Fibroblast of lung (primary cell): ENCODE measurements around the gene PRX. TPM values are rescaled to one million over a fixed set of nuclear protein-coding genes. Genes with fewer than 3 reads are reported as not detected.

Source experiments
- DNase-seq, 2 donors: peaks; one replicate each; pipeline versions ENCODE4 v3.0.0 to v3.0.0-alpha.2; 2010; ENCODE audit warnings: low read depth in 2 of 2
- H2AFZ ChIP-seq: 2 replicates; pipeline ENCODE4 v1.5.1; 2012; ENCODE audit warnings: low read length, control low read depth, inconsistent platforms
- H3K27ac ChIP-seq: 2 replicates; pipeline ENCODE4 v1.5.1; 2011; ENCODE audit warnings: low read length, control low read depth; ENCODE audit not compliant: insufficient read depth
- H3K27me3 ChIP-seq: 2 replicates; pipeline ENCODE4 v1.5.1; 2011; ENCODE audit warnings: mild to moderate bottlenecking, low read length; ENCODE audit not compliant: control insufficient read depth, insufficient read depth
- H3K36me3 ChIP-seq: 2 replicates; pipeline ENCODE4 v1.5.1; 2011; ENCODE audit warnings: low read length; ENCODE audit not compliant: control insufficient read depth, insufficient read depth
- H3K4me1 ChIP-seq: 2 replicates; pipeline ENCODE4 v1.5.1; 2011; ENCODE audit warnings: low read length; ENCODE audit not compliant: control insufficient read depth, insufficient read depth; ENCODE audit errors: extremely low read depth
- H3K4me2 ChIP-seq: 2 replicates; pipeline ENCODE4 v1.5.1; 2011; ENCODE audit warnings: low read length, control low read depth; ENCODE audit not compliant: insufficient read depth; ENCODE audit errors: extremely low read depth
- H3K4me3 ChIP-seq, 4 experiments: fragments of 200-600 bp in 1 of 4; sonication (generic) in 1 of 4; replicated peaks in 1 of 4; 2 replicates each; pipeline ENCODE4 v1.5.1; 2011 to 2016; ENCODE audit warnings: low read length in 4 of 4, low read depth in 3 of 4, mild to moderate bottlenecking in 3 of 4, control low read depth in 2 of 4, inconsistent platforms in 1 of 4, mixed read lengths in 1 of 4; ENCODE audit not compliant: insufficient read depth in 1 of 4; ENCODE audit errors: control extremely low read depth in 1 of 4
- H3K79me2 ChIP-seq: 2 replicates; pipeline ENCODE4 v1.5.1; 2012; ENCODE audit warnings: mild to moderate bottlenecking, low read length, inconsistent platforms; ENCODE audit not compliant: control insufficient read depth, insufficient read depth
- H3K9ac ChIP-seq: 2 replicates; pipeline ENCODE4 v1.5.1; 2011; ENCODE audit warnings: mild to moderate bottlenecking, low read length, control low read depth; ENCODE audit not compliant: insufficient read depth
- H3K9me3 ChIP-seq: 2 replicates; pipeline ENCODE4 v1.5.1; 2012; ENCODE audit warnings: low read depth, low read length; ENCODE audit not compliant: control insufficient read depth, insufficient read depth
- H4K20me1 ChIP-seq: 2 replicates; pipeline ENCODE4 v1.5.1; 2011; ENCODE audit warnings: low read length; ENCODE audit not compliant: control insufficient read depth, insufficient read depth; ENCODE audit errors: extremely low read depth
- EZH2 ChIP-seq: IDR thresholded peaks from 2 replicates; pipeline ENCODE4 v1.5.1; 2012; ENCODE audit warnings: low read length, control low read depth, mild to moderate bottlenecking; ENCODE audit errors: missing control alignments
- polyA plus RNA-seq, 2 donors: library from polyadenylated mRNA; depleted of rRNA in 1 of 2; stranded (reverse) in 1 of 2; unstranded in 1 of 2; fragments of >200 nt; gene quantifications; 2 replicates each; pipeline ENCODE4 v1.2.1, GENCODE V29; 2011 to 2012; ENCODE audit warnings: missing spikeins in 1 of 2
- total RNA-seq: library from RNA; depleted of rRNA; stranded (reverse); fragments of >200 nt; gene quantifications from 2 replicates; pipeline ENCODE4 v1.2.1, GENCODE V29; 2014
- TF ChIP-seq, protein P1 (sequence below), 2 donors: IDR thresholded peaks in 1 of 2; conservative IDR thresholded peaks in 1 of 2; 1 replicate in 1 of 2; 2 replicates in 1 of 2; pipeline ENCODE4 v1.5.1; 2011 to 2012; ENCODE audit warnings: low read length in 2 of 2, control low read depth in 1 of 2, inconsistent platforms in 1 of 2, low read depth in 1 of 2, mild to moderate bottlenecking in 1 of 2

The PRX gene
- total and polyA plus RNA-seq, 2 donors (not counting 1 experiment from before 2014, with no cell fraction given), result 0.91 to 3.6 TPM

DNA sequence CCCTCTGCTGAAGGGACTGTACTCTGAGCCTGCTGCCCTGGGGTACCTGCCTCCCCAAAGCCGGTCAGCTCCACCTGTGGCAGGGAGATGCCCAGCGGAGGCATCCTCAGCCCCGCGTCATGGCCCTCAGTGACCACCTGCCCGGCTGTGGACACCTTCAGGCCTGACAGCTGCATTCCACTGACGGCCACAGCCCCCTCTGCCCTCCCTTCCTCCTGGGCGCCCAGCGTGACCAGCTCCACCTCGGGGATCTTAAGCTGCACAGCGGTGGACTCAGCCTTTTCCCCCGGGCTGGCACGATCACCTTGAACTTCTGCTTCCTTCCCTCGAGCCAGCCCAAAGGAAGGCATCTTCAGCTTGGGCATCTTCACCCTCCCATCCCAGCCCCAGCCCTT lies 18.4 kb downstream of the PRX start:
- Histone ChIP-seq H3K79me2 (no peaks in the 10 kb centered on the region), H3K9ac (no peak overlapping the region), H3K4me2 (no peak overlapping the region), H2AFZ (no peak overlapping the region), H3K9me3 (no peaks in the 10 kb centered on the region), H4K20me1 (no peaks in the 10 kb centered on the region), H3K27ac (no peak overlapping the region), H3K36me3 (no peaks in the 10 kb centered on the region), H3K27me3 (no peaks in the 10 kb centered on the region), H3K4me3 (no peak overlapping the region), H3K4me1 (no peaks in the 10 kb centered on the region)
- DNase-seq, result no peak
- TF ChIP-seq EZH2, result no peak
- TF ChIP-seq, protein P1, sequence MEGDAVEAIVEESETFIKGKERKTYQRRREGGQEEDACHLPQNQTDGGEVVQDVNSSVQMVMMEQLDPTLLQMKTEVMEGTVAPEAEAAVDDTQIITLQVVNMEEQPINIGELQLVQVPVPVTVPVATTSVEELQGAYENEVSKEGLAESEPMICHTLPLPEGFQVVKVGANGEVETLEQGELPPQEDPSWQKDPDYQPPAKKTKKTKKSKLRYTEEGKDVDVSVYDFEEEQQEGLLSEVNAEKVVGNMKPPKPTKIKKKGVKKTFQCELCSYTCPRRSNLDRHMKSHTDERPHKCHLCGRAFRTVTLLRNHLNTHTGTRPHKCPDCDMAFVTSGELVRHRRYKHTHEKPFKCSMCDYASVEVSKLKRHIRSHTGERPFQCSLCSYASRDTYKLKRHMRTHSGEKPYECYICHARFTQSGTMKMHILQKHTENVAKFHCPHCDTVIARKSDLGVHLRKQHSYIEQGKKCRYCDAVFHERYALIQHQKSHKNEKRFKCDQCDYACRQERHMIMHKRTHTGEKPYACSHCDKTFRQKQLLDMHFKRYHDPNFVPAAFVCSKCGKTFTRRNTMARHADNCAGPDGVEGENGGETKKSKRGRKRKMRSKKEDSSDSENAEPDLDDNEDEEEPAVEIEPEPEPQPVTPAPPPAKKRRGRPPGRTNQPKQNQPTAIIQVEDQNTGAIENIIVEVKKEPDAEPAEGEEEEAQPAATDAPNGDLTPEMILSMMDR (conservative IDR thresholded peaks at IDR 0.05 in 1 of 2, IDR thresholded peaks at IDR 0.05 in 1 of 2; ENCODE audit: low read depth in 1 of 2, low read length in 2 of 2), result no peak

DNA sequence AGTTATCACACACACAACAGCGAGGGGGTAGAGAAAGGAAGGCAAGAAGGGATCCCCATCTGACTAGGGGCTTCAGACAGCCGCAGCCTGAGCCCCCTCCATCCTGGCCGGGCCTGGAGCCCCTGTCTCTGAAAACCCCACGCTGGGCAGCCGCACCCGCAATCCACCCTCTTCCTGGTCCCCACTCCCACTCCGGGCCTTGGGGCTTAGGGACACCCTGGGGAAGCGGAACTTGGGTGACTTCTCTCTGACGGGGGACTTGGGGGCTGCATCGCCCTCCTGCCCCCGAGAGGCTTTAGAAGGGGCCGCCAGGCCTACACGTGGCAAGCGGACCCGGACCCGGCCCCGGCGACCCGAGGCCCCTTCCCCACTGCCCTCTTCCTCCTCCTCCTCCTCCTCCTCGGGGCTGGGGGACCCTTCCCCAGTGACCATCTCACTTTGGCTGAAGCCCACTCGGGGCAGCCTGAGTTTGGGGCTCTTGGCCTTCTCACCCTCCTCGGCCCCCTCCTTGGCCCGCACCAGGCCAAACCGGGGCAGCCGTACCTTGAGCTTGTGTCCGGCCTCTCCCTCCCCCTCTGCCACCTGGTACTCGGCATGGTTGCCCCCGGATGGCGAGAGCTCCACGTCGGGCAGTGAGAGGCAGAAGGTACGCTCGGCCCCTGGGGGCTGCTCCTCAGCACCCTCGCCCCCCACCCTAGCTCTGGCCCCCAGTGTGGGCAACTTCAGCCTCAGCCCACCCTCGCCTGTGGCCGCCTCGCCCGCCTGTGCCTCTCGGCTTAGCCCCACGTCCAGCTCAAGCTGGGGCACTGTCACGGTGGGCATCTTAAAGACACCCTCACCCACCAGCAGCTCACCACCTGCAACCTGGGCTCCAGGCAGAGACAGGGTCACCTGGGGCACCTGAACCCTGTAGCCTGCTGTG lies 19.0 kb downstream of the PRX start:
- Histone ChIP-seq H3K27me3 (no peaks in the 10 kb centered on the region), H3K4me3 (no peak overlapping the region), H3K79me2 (no peaks in the 10 kb centered on the region), H4K20me1 (no peaks in the 10 kb centered on the region), H3K4me2 (no peak overlapping the region), H3K4me1 (no peaks in the 10 kb centered on the region), H3K27ac (no peak overlapping the region), H2AFZ (no peak overlapping the region), H3K9ac (no peak overlapping the region), H3K9me3 (no peaks in the 10 kb centered on the region), H3K36me3 (no peaks in the 10 kb centered on the region)
- TF ChIP-seq, protein P1 (conservative IDR thresholded peaks at IDR 0.05 in 1 of 2, IDR thresholded peaks at IDR 0.05 in 1 of 2; ENCODE audit: low read depth in 1 of 2, low read length in 2 of 2), result no peak
- no peak for TF ChIP-seq EZH2
- DNase-seq, result no peak

DNA sequence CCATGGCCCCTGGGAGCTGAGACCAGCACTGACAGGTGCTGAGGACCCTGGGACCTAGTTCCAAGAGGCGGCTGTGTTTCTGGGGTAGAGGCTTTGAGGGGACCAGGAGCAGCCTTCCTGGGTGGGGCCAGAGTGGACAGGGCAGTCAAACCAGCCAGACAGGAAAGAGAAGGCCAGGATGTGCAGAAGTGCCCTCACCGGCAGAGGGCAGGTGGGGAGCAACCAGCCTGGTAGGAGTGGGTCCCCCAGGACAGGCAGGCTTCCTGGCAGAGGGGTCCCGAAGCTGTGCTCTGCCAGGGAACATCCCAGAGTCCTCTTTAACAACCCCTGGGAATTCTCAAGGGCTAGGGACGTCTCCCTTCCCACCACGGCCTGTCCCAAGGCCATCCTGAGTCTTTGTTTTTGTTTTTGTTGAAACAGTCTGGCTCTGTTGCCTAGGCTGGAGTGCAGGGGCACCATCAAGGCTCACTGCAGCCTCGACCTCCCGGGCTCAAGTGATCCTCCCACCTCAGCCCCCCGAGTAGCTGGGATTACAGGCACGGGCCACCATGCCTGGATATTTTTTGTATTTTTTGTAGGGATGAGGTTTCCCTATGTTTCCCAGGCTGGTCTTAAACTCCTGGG lies 20.2 kb downstream of the PRX start:
- no peak for DNase-seq
- H3K9ac ChIP-seq, result no peak overlapping the region
- H3K4me3 ChIP-seq, result no peak overlapping the region
- H3K79me2 ChIP-seq, result no peaks in the 10 kb centered on the region
- H4K20me1 ChIP-seq, result no peaks in the 10 kb centered on the region
- H3K36me3 ChIP-seq, result no peaks in the 10 kb centered on the region
- H2AFZ ChIP-seq, result no peak overlapping the region
- TF ChIP-seq, protein P1 (conservative IDR thresholded peaks at IDR 0.05 in 1 of 2, IDR thresholded peaks at IDR 0.05 in 1 of 2; ENCODE audit: low read depth in 1 of 2, low read length in 2 of 2), result no peak
- no peak for TF ChIP-seq EZH2
- no peak overlapping the region for H3K4me2 ChIP-seq
- no peaks in the 10 kb centered on the region for H3K4me1 ChIP-seq
- H3K27ac ChIP-seq, result no peak overlapping the region
- H3K9me3 ChIP-seq, result no peaks in the 10 kb centered on the region
- no peaks in the 10 kb centered on the region for H3K27me3 ChIP-seq
